ENCODE data around the gene EN1.
A peak's percentile ranks its signal among the peaks of the same experiment; 100 is the strongest.

EN1 gene

GRCh38 chr2:118865106-118865505 is 17.7 kb upstream of the EN1 start:
- Histone ChIP-seq H3K9me3 (ENCODE audit: control insufficient read depth, insufficient read depth, low read length) (no peaks in the 10 kb centered on the region), H3K4me3 (ENCODE audit: low read depth, low read length) (no peak overlapping the region), H3K36me3 (ENCODE audit: control insufficient read depth, insufficient read depth, low read length) (no peaks in the 10 kb centered on the region), H3K27ac (ENCODE audit: low read depth, low read length) (no peak overlapping the region), H3K9ac (ENCODE audit: low read depth, low read length) (no peak overlapping the region), H3K4me1 (ENCODE audit: control insufficient read depth, insufficient read depth, low read length) (peaks cover 6% of the 10 kb centered on the region; the same call in 1 of the 2 replicates), H3K27me3 (ENCODE audit: control insufficient read depth, insufficient read depth, low read length) (peaks cover 43% of the 10 kb centered on the region)

- Histone ChIP-seq H3K27ac (ENCODE audit: low read depth, low read length) (no peak overlapping the region), H3K9me3 (ENCODE audit: control insufficient read depth, insufficient read depth, low read length) (no peaks in the 10 kb centered on the region), H3K36me3 (ENCODE audit: control insufficient read depth, insufficient read depth, low read length) (no peaks in the 10 kb centered on the region), H3K9ac (ENCODE audit: low read depth, low read length) (no peak overlapping the region), H3K27me3 (ENCODE audit: control insufficient read depth, insufficient read depth, low read length) (peaks cover 52% of the 10 kb centered on the region), H3K4me1 (ENCODE audit: control insufficient read depth, insufficient read depth, low read length) (peaks cover 13% of the 10 kb centered on the region), H3K4me3 (ENCODE audit: low read depth, low read length) (no peak overlapping the region)
These were observed 16.8 kb upstream of the EN1 start for GRCh38 chr2:118864207-118864606.

DNA sequence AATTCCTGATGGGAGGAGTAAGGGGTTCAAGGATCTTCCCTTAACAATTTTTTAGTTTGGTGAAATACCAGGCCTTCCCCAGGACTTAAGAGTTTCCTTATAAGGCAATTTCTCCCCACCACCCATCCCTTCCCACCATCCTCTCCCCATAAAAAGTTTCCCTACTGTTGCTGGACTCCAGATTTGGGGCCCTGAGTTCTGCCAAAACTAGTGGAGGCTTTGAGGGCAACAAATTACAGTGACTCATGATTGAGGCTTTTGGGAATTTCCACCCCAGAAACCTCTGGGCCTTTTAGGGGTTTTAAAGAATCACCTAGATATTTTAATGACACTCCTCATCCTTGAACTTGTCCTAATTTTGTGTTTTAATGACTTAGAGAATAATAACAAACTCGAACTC is 14.3 kb upstream of the EN1 start:
- no peak overlapping the region for H3K27ac ChIP-seq (ENCODE audit: low read depth, low read length)
- H3K9me3 ChIP-seq (ENCODE audit: control insufficient read depth, insufficient read depth, low read length) = no peaks in the 10 kb centered on the region
- no peaks in the 10 kb centered on the region for H3K36me3 ChIP-seq (ENCODE audit: control insufficient read depth, insufficient read depth, low read length)
- H3K9ac ChIP-seq (ENCODE audit: low read depth, low read length) = no peak overlapping the region
- H3K4me3 ChIP-seq (ENCODE audit: low read depth, low read length) = no peak overlapping the region
- H3K27me3 ChIP-seq (ENCODE audit: control insufficient read depth, insufficient read depth, low read length) = peaks cover 77% of the 10 kb centered on the region
- peaks cover 26% of the 10 kb centered on the region for H3K4me1 ChIP-seq (ENCODE audit: control insufficient read depth, insufficient read depth, low read length)

GRCh38 chr2:118861242-118861641 is 13.8 kb upstream of the EN1 start:
- peaks cover 82% of the 10 kb centered on the region for H3K27me3 ChIP-seq (ENCODE audit: control insufficient read depth, insufficient read depth, low read length)
- no peak overlapping the region for H3K9ac ChIP-seq (ENCODE audit: low read depth, low read length)
- no peaks in the 10 kb centered on the region for H3K9me3 ChIP-seq (ENCODE audit: control insufficient read depth, insufficient read depth, low read length)
- no peak overlapping the region for H3K4me3 ChIP-seq (ENCODE audit: low read depth, low read length)
- no peaks in the 10 kb centered on the region for H3K36me3 ChIP-seq (ENCODE audit: control insufficient read depth, insufficient read depth, low read length)
- no peak overlapping the region for H3K27ac ChIP-seq (ENCODE audit: low read depth, low read length)
- H3K4me1 ChIP-seq (ENCODE audit: control insufficient read depth, insufficient read depth, low read length) = peaks cover 26% of the 10 kb centered on the region

DNA sequence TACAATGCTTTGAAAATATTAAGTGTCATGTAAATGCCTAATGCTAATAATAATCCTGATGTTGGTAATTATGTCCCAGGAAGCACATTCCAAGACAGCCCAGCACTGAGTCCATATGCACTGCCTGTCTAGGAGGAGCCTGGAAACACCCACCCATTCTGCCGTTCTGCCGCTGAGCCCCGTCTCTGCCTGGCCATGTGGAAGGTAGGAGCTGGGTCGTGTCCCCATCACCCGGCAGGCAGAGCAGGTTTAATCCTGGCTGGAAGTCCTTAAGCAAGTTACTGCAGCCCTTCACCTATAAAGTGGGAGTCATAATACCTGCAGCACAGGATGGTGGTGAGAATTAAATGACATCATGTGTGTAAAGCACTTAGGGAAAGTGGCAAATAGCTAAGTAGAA is 13.1 kb upstream of the EN1 start:
- H3K4me3 ChIP-seq (ENCODE audit: low read depth, low read length) = no peak overlapping the region
- no peak overlapping the region for H3K9ac ChIP-seq (ENCODE audit: low read depth, low read length)
- peaks cover 89% of the 10 kb centered on the region for H3K27me3 ChIP-seq (ENCODE audit: control insufficient read depth, insufficient read depth, low read length)
- H3K27ac ChIP-seq (ENCODE audit: low read depth, low read length) = no peak overlapping the region
- no peaks in the 10 kb centered on the region for H3K9me3 ChIP-seq (ENCODE audit: control insufficient read depth, insufficient read depth, low read length)
- no peaks in the 10 kb centered on the region for H3K36me3 ChIP-seq (ENCODE audit: control insufficient read depth, insufficient read depth, low read length)
- H3K4me1 ChIP-seq (ENCODE audit: control insufficient read depth, insufficient read depth, low read length) = peaks cover 28% of the 10 kb centered on the region

DNA sequence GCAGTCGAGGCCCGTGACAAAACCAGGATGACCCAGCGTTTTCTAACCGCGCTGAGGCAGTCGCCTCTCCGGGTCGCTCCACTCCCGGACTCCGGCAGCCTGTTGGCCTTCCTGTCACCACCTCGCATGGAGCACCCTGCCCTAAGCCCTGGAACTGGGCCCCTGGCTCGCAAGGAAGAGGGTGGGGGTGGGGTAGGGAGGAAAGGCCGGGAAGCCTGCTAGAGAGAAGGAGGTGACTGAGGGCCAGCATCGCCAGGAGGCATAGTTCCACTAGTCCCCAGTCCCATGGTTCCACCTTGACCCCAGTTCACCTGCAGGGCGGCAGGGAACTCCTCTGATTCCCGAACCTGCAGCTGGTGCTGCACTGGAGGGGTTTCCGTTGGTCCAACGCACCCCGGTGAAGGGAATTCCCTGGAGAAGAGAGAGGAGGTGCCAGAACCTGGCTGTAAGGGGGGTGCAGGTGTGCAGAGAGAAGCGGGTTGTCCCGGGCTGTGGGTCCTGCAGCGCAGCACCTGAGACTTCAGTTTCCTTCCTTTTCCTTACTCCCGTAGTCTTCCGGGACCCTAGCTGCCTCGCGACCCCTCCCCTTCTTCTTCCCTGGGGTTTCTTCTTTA is 11.8 kb upstream of the EN1 start:
- peak overlapping the region; percentile 47; the same call in 1 of the 2 replicates for H3K4me3 ChIP-seq (ENCODE audit: low read depth, low read length)
- no peak overlapping the region for H3K27ac ChIP-seq (ENCODE audit: low read depth, low read length)
- H3K27me3 ChIP-seq (ENCODE audit: control insufficient read depth, insufficient read depth, low read length) = peaks cover 96% of the 10 kb centered on the region
- H3K36me3 ChIP-seq (ENCODE audit: control insufficient read depth, insufficient read depth, low read length) = no peaks in the 10 kb centered on the region
- no peaks in the 10 kb centered on the region for H3K9me3 ChIP-seq (ENCODE audit: control insufficient read depth, insufficient read depth, low read length)
- H3K4me1 ChIP-seq (ENCODE audit: control insufficient read depth, insufficient read depth, low read length) = peaks cover 34% of the 10 kb centered on the region
- H3K9ac ChIP-seq (ENCODE audit: low read depth, low read length) = no peak overlapping the region

DNA sequence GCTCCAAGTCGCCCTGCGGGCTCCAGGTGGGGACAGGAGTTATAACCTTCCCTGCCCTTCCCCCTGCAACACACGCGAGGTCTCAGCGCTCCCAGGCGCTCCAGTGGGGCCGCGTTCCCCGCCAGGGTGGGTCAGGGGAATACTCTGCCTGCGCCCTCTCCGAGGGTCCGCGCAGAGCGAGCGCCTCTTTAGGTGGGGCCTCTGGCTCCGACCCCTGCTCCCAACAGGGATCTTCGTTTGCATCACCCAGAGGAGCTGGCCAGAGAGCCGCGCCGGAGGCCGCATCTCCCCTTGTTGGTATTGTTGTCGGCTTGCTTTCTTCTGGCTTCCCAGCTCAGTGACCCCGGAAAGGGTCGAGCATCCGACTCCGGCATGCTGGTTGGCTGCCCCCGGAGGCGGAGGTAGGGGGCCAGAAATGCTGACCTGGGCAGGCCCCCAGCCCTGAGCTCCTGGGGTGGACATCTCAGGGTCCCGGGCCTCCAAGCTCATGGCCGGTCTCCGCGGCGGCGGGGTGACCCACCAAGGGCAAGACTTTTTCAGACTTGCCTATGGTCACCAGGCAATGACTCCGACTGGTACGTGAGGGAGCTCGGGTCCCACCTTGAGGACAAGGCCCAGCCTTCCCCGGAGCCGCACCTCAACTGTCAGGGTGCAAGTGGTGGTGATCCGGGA is 11.2 kb upstream of the EN1 start:
- Histone ChIP-seq H3K27me3 (ENCODE audit: control insufficient read depth, insufficient read depth, low read length) (peaks cover 97% of the 10 kb centered on the region), H3K9ac (ENCODE audit: low read depth, low read length) (no peak overlapping the region), H3K27ac (ENCODE audit: low read depth, low read length) (no peak overlapping the region), H3K36me3 (ENCODE audit: control insufficient read depth, insufficient read depth, low read length) (no peaks in the 10 kb centered on the region), H3K4me3 (ENCODE audit: low read depth, low read length) (peak overlapping the region; percentile 47), H3K9me3 (ENCODE audit: control insufficient read depth, insufficient read depth, low read length) (no peaks in the 10 kb centered on the region), H3K4me1 (ENCODE audit: control insufficient read depth, insufficient read depth, low read length) (peaks cover 40% of the 10 kb centered on the region)

GRCh38 chr2:118857677-118858484 is 10.4 kb upstream of the EN1 start:
- Histone ChIP-seq H3K9ac (ENCODE audit: low read depth, low read length) (no peak overlapping the region), H3K4me3 (ENCODE audit: low read depth, low read length) (peak overlapping the region; percentile 47), H3K27me3 (ENCODE audit: control insufficient read depth, insufficient read depth, low read length) (peaks cover 100% of the 10 kb centered on the region), H3K9me3 (ENCODE audit: control insufficient read depth, insufficient read depth, low read length) (no peaks in the 10 kb centered on the region), H3K36me3 (ENCODE audit: control insufficient read depth, insufficient read depth, low read length) (no peaks in the 10 kb centered on the region), H3K27ac (ENCODE audit: low read depth, low read length) (no peak overlapping the region), H3K4me1 (ENCODE audit: control insufficient read depth, insufficient read depth, low read length) (peaks cover 44% of the 10 kb centered on the region)

DNA sequence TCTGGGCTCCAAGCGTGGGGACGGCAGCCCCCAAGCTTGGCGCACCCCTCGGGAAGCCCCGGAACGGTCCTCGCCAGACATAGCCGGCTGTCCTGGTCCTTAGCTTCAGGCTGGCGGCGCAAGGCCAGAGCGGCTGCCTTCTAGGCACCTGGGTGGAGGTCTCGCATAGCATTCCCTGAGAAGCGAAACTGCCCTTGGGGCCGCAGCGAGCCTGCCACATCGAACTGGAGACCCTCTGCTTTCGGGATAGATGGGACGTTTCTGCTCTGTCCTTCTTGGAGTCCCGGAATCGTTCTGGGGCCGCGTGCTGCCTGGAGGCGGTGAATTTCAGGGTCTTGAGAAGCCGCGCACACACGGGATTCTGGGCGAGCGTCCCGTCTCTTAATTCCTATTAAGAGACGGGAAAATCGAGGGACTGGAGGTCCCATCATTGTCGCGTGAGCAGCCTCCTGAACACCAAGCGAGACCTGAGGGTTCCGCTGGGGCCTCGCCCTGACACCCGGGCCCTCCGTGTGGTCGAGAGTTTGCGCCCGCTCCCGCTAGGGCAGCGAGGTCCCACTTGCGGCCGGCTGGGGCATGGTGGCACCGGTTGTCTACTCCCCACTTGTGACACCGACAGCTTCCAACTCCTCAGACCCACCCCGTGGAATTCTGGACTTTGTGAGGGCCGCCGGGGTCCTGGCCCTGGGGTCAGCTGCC is 9.7 kb upstream of the EN1 start:
- Histone ChIP-seq H3K27ac (ENCODE audit: low read depth, low read length) (no peak overlapping the region), H3K4me3 (ENCODE audit: low read depth, low read length) (no peak overlapping the region), H3K27me3 (ENCODE audit: control insufficient read depth, insufficient read depth, low read length) (peaks cover 100% of the 10 kb centered on the region), H3K9ac (ENCODE audit: low read depth, low read length) (no peak overlapping the region), H3K4me1 (ENCODE audit: control insufficient read depth, insufficient read depth, low read length) (peaks cover 45% of the 10 kb centered on the region), H3K36me3 (ENCODE audit: control insufficient read depth, insufficient read depth, low read length) (no peaks in the 10 kb centered on the region), H3K9me3 (ENCODE audit: control insufficient read depth, insufficient read depth, low read length) (no peaks in the 10 kb centered on the region)

- H3K4me1 ChIP-seq (ENCODE audit: control insufficient read depth, insufficient read depth, low read length) = peaks cover 45% of the 10 kb centered on the region
- H3K4me3 ChIP-seq (ENCODE audit: low read depth, low read length) = no peak overlapping the region
- peaks cover 100% of the 10 kb centered on the region for H3K27me3 ChIP-seq (ENCODE audit: control insufficient read depth, insufficient read depth, low read length)
- H3K27ac ChIP-seq (ENCODE audit: low read depth, low read length) = no peak overlapping the region
- no peaks in the 10 kb centered on the region for H3K9me3 ChIP-seq (ENCODE audit: control insufficient read depth, insufficient read depth, low read length)
- no peaks in the 10 kb centered on the region for H3K36me3 ChIP-seq (ENCODE audit: control insufficient read depth, insufficient read depth, low read length)
- H3K9ac ChIP-seq (ENCODE audit: low read depth, low read length) = no peak overlapping the region
These were observed 9.0 kb upstream of the EN1 start for GRCh38 chr2:118856330-118856977.
